A549 (cell line): ENCODE data around the gene PYGB. TPM values are rescaled to one million over a fixed set of nuclear protein-coding genes. Genes with fewer than 3 reads are reported as not detected.

Experiments used
- ATAC-seq, 2 experiments: fragments of 200-7000 bp in 1 of 2; fragments of >200 bp in 1 of 2; cut with Nextera tagmentation in 1 of 2; cut with Tn5 transposase in 1 of 2; 3 replicates each; pipeline versions ENCODE4 v1.8.0 to v1.9.1; 2018 to 2020; ENCODE audit warnings: mild to moderate bottlenecking in 1 of 2, moderate library complexity in 1 of 2
- CTCF ChIA-PET: fragments of 300-600 bp; sonication (Branson Sonifier 250); formaldehyde crosslinking; extraction: SDS; loops from one replicate; lab custom pipeline; 2021; ENCODE audit warnings: antibody characterized with exemption, inconsistent platforms; lab: Yijun Ruan, JAX
- POLR2A ChIA-PET: fragments of 350-600 bp; formaldehyde crosslinking; extraction: SDS; loops from one replicate; lab custom pipeline; 2021; ENCODE audit warnings: antibody characterized with exemption, inconsistent platforms; lab: Yijun Ruan, JAX
- DNase-seq, 2 experiments: peaks; one replicate each; pipeline versions ENCODE4 v3.0.0 to v3.0.0-alpha.2; 2011 to 2016; ENCODE audit warnings: low read depth in 1 of 2, low spot score in 1 of 2
- FAIRE-seq: peaks from 2 replicates; lab custom pipeline; 2011; peaks lifted over from hg19 to GRCh38; lab: Jason Lieb, UNC
- H3K27ac ChIP-seq, 2 experiments: fragments of >200 bp; sonication (Bioruptor Twin); formaldehyde crosslinking; 3 replicates each; pipeline ENCODE4 v1.5.1; 2016 to 2017
- H3K4me1 ChIP-seq: fragments of >200 bp; sonication (Bioruptor Twin); formaldehyde crosslinking; 3 replicates; pipeline ENCODE4 v1.6.1; 2016
- H3K4me2 ChIP-seq: fragments of >200 bp; sonication (Bioruptor Twin); formaldehyde crosslinking; 3 replicates; pipeline ENCODE4 v1.6.1; 2016
- H3K4me3 ChIP-seq: fragments of >200 bp; sonication (Bioruptor Twin); formaldehyde crosslinking; 3 replicates; pipeline ENCODE4 v1.5.1; 2016
- H3K9me3 ChIP-seq: fragments of >200 bp; sonication (Bioruptor Twin); formaldehyde crosslinking; 3 replicates; pipeline ENCODE4 v1.6.1; 2016
- ATOH8 ChIP-seq: fragments of 250-450 bp; sonication (Bioruptor Pico); IDR thresholded peaks from 2 replicates; pipeline ENCODE4 v1.5.0; 2020; ENCODE audit warnings: low read depth, mild to moderate bottlenecking, moderate library complexity
- CBX2 ChIP-seq: fragments of 200-600 bp; sonication (generic); IDR thresholded peaks from 2 replicates; pipeline ENCODE4 v1.6.1; 2016; ENCODE audit warnings: low read depth, mild to moderate bottlenecking, borderline replicate concordance
- CEBPB ChIP-seq, 2 experiments: fragments of >200 bp in 1 of 2; sonication (Bioruptor Twin) in 1 of 2; formaldehyde crosslinking in 1 of 2; IDR thresholded peaks; 2 replicates each; pipeline ENCODE4 v1.6.1; 2012 to 2016
- CTCF ChIP-seq: fragments of >200 bp; sonication (Bioruptor Twin); formaldehyde crosslinking; IDR thresholded peaks from 3 replicates; pipeline ENCODE4 v1.5.1; 2016
- EHF ChIP-seq: fragments of 250-450 bp; sonication (Bioruptor Pico); IDR thresholded peaks from 2 replicates; pipeline ENCODE4 v1.5.0; 2020; ENCODE audit warnings: mild to moderate bottlenecking
- EHMT2 ChIP-seq: fragments of 200-600 bp; sonication (generic); IDR thresholded peaks from 2 replicates; pipeline ENCODE4 v1.6.1; 2016; ENCODE audit warnings: antibody characterized with exemption, low read depth, mild to moderate bottlenecking, moderate library complexity
- ELK1 ChIP-seq: fragments of 150-350 bp; IDR thresholded peaks from 2 replicates; pipeline ENCODE4 v1.6.1; 2014; ENCODE audit warnings: low read depth, mild to moderate bottlenecking, low read length
- FOSB ChIP-seq: fragments of 250-450 bp; sonication (Bioruptor Pico); IDR thresholded peaks from 2 replicates; pipeline ENCODE4 v1.5.0; 2020; ENCODE audit warnings: mild to moderate bottlenecking, moderate library complexity
- FOSL2 ChIP-seq, 2 experiments: fragments of 450-650 bp in 1 of 2; fragments of >200 bp in 1 of 2; sonication (Bioruptor Twin) in 1 of 2; formaldehyde crosslinking; IDR thresholded peaks; 2 replicates each; pipeline versions ENCODE4 v1.5.0 to v1.6.1; 2016 to 2020; ENCODE audit warnings: mild to moderate bottlenecking in 1 of 2, moderate library complexity in 1 of 2
- FOXS1 ChIP-seq: fragments of 250-450 bp; sonication (Bioruptor Pico); IDR thresholded peaks from 2 replicates; pipeline ENCODE4 v1.5.0; 2020; ENCODE audit warnings: mild to moderate bottlenecking, moderate library complexity
- GATA3 ChIP-seq: IDR thresholded peaks from 2 replicates; pipeline ENCODE4 v1.6.1; 2012; ENCODE audit warnings: borderline replicate concordance
- HDAC2 ChIP-seq: fragments of 200-600 bp; sonication (generic); IDR thresholded peaks from 2 replicates; pipeline ENCODE4 v1.6.1; 2016
- HMGXB4 ChIP-seq: fragments of 250-450 bp; sonication (Bioruptor Pico); IDR thresholded peaks from 2 replicates; pipeline ENCODE4 v1.5.0; 2021; ENCODE audit warnings: mild to moderate bottlenecking, moderate library complexity, borderline replicate concordance
- HOXA7 ChIP-seq: fragments of 250-450 bp; sonication (Bioruptor Pico); IDR thresholded peaks from 2 replicates; pipeline ENCODE4 v1.5.0; 2020; ENCODE audit warnings: mild to moderate bottlenecking, moderate library complexity
- JUN ChIP-seq, 2 experiments: fragments of >200 bp; sonication (Bioruptor Twin); formaldehyde crosslinking; IDR thresholded peaks; 2 replicates in 1 of 2; 3 replicates in 1 of 2; pipeline ENCODE4 v1.6.1; 2016 to 2017
- JUNB ChIP-seq: fragments of >200 bp; sonication (Bioruptor Twin); formaldehyde crosslinking; IDR thresholded peaks from 2 replicates; pipeline ENCODE4 v1.6.1; 2016
- KDM1A ChIP-seq: fragments of 200-600 bp; sonication (generic); IDR thresholded peaks from 2 replicates; pipeline ENCODE4 v1.6.1; 2016; ENCODE audit warnings: low read depth, mild to moderate bottlenecking
- MAFK ChIP-seq: fragments of 450-650 bp; IDR thresholded peaks from 2 replicates; pipeline ENCODE4 v1.6.1; 2014; ENCODE audit not compliant: partially characterized antibody
- MAX ChIP-seq: IDR thresholded peaks from 2 replicates; pipeline ENCODE4 v1.6.1; 2012
- MAZ ChIP-seq: fragments of 150-350 bp; IDR thresholded peaks from 2 replicates; pipeline ENCODE4 v1.6.1; 2014; ENCODE audit warnings: antibody characterized with exemption, low read depth, low read length, borderline replicate concordance
- MYC ChIP-seq: IDR thresholded peaks from 2 replicates; pipeline ENCODE4 v1.6.1; 2012; ENCODE audit warnings: mild to moderate bottlenecking, inconsistent platforms, low read length, improper control_type of control experiment, borderline replicate concordance
- NFE2L2 ChIP-seq: fragments of 150-350 bp; conservative IDR thresholded peaks from 2 replicates; pipeline ENCODE4 v1.6.1; 2014; ENCODE audit warnings: low read length
- PBX3 ChIP-seq: IDR thresholded peaks from 2 replicates; pipeline ENCODE4 v1.6.1; 2012
- POLR2A ChIP-seq: IDR thresholded peaks from 2 replicates; pipeline ENCODE4 v1.6.1; 2012; ENCODE audit warnings: mild to moderate bottlenecking, low read length
- POLR2AphosphoS2 ChIP-seq: conservative IDR thresholded peaks from 2 replicates; pipeline ENCODE4 v1.6.1; 2012; ENCODE audit warnings: low read length, improper control_type of control experiment, inconsistent platforms
- RAD21 ChIP-seq, 2 experiments: fragments of >200 bp in 1 of 2; sonication (Bioruptor Twin) in 1 of 2; formaldehyde crosslinking in 1 of 2; IDR thresholded peaks in 1 of 2; conservative IDR thresholded peaks in 1 of 2; 2 replicates in 1 of 2; 3 replicates in 1 of 2; pipeline ENCODE4 v1.6.1; 2012 to 2018; ENCODE audit warnings: inconsistent platforms in 1 of 2
- RARB ChIP-seq: fragments of 250-450 bp; sonication (Bioruptor Pico); IDR thresholded peaks from 2 replicates; pipeline ENCODE4 v1.8.0; 2021; ENCODE audit warnings: mild to moderate bottlenecking, moderate library complexity
- RCOR1 ChIP-seq: fragments of 150-350 bp; IDR thresholded peaks from 2 replicates; pipeline ENCODE4 v1.6.1; 2014; ENCODE audit warnings: antibody characterized with exemption, low read length, low read depth
- RNF2 ChIP-seq: fragments of 200-600 bp; sonication (generic); IDR thresholded peaks from 2 replicates; pipeline ENCODE4 v1.6.1; 2016; ENCODE audit warnings: low read depth, mild to moderate bottlenecking, antibody characterized with exemption, moderate library complexity, borderline replicate concordance
- SMC3 ChIP-seq: fragments of >200 bp; sonication (Bioruptor Twin); formaldehyde crosslinking; IDR thresholded peaks from 3 replicates; pipeline ENCODE4 v1.6.1; 2018; ENCODE audit warnings: inconsistent platforms
- SREBF2 ChIP-seq: fragments of 450-650 bp; IDR thresholded peaks from 2 replicates; pipeline ENCODE4 v1.6.1; 2014; ENCODE audit warnings: mild to moderate bottlenecking, moderate library complexity
- TFCP2L1 ChIP-seq: fragments of 250-450 bp; sonication (Bioruptor Pico); IDR thresholded peaks from 2 replicates; pipeline ENCODE4 v1.5.0; 2021; ENCODE audit warnings: mild to moderate bottlenecking
- ZC3H11A ChIP-seq: fragments of 450-650 bp; IDR thresholded peaks from 2 replicates; pipeline ENCODE4 v1.6.1; 2014; ENCODE audit warnings: antibody characterized with exemption, mild to moderate bottlenecking
- ZFP36 ChIP-seq: fragments of 450-650 bp; IDR thresholded peaks from 2 replicates; pipeline ENCODE4 v1.6.1; 2014; ENCODE audit warnings: borderline replicate concordance; ENCODE audit not compliant: partially characterized antibody
- WGBS: methylation state at CpG from one replicate; pipeline ENCODE4 v1.1.6; 2017; ENCODE audit errors: missing lambda C conversion rate; 5-methylcytosine and 5-hydroxymethylcytosine counted together
- polyA plus RNA-seq, 4 experiments: library from polyadenylated mRNA; depleted of rRNA in 3 of 4; stranded (reverse); fragments of >200 nt; fragmentation: RNase III in 1 of 4; extraction: RNeasy Plus Mini Kit Qiagen cat#74134 plus additional on column Dnase treatment in 1 of 4; gene quantifications; 2 replicates in 3 of 4; 3 replicates in 1 of 4; pipeline ENCODE4 v1.2.3, GENCODE V29; 2011 to 2017

The PYGB gene
- polyA plus RNA-seq, 2 of the 4 experiments (the other 2 are of a cell fraction): 93.2 to 100 TPM

GRCh38 chr20:25220021-25220730 is 27.7 kb upstream of the PYGB start:
- Histone ChIP-seq H3K9me3 (no peaks in the 10 kb centered on the region), H3K27ac (peak overlapping the region; percentile 49 to 88; a peak in 5 of 6 replicates), H3K4me1 (peaks cover 42% of the 10 kb centered on the region), H3K4me3 (no peak overlapping the region), H3K4me2 (0 out of 3 replicates have a peak overlapping the region, but pooled peaks have one; percentile 3)
- ATAC-seq (peak in 1 of 2 experiments; percentile 15; a peak in 1 of 6 replicates), DNase-seq (no peak), FAIRE-seq (no peak)
- ChIA-PET POLR2A (interaction anchor here (5.4 kb wide), 1 partner anchor 27 kb away, joined by 67 read pairs; the partner anchor contains the start of gene PYGB), CTCF (interaction anchor here (0.6 to 18.2 kb wide), 12 partner anchors 9 to 225 kb away, joined by 3 to 300 read pairs (median 6); partner anchors contain the start of genes ENTPD6 and PYGB)
- WGBS: 83% methylated on average over 15 of the region's 16 CpGs
- TF ChIP-seq PBX3 (no peak), EHMT2 (no peak), FOSB (CRISPR knock-in tag) (no peak), JUNB (no peak), NFE2L2 (no peak), RNF2 (no peak), CBX2 (no peak), ZC3H11A (no peak), RCOR1 (no peak), ATOH8 (CRISPR knock-in tag) (no peak), HDAC2 (no peak), RAD21 (conservative IDR thresholded peaks at IDR 0.05 in 1 of 2, IDR thresholded peaks at IDR 0.05 in 1 of 2) (0 out of 5 replicates have a peak, but pooled peaks of 1 of the 2 experiments have one; percentile 19), MAZ (no peak), HMGXB4 (CRISPR knock-in tag) (no peak), MAX (no peak), EHF (no peak), HOXA7 (CRISPR knock-in tag) (no peak), RARB (CRISPR knock-in tag) (no peak), CTCF (peak; percentile 39), ZFP36 (no peak), FOSL2 (IDR thresholded peaks at IDR 0.05) (no peak), FOSL2 (CRISPR knock-in tag; IDR thresholded peaks at IDR 0.05) (no peak), TFCP2L1 (no peak), ELK1 (no peak), KDM1A (no peak), MYC (no peak), GATA3 (no peak), POLR2AphosphoS2 (no peak), CEBPB (IDR thresholded peaks at IDR 0.05) (peak; percentile 90 to 96), POLR2A (no peak), SMC3 (0 out of 3 replicates have a peak, but pooled peaks have one; percentile 27), MAFK (no peak), SREBF2 (no peak), FOXS1 (CRISPR knock-in tag) (no peak), JUN (IDR thresholded peaks at IDR 0.05) (no peak)
